GM18909 (cell line): Measurements from ENCODE around the gene ZNF648.
A peak's percentile ranks its signal among the peaks of the same experiment; 100 is the strongest.
"Not testable (repeated sequence)": the region's sequence is repeated elsewhere in the genome, so short reads cannot be mapped to it uniquely, and the experiment has no call there.

Source experiments
- ATAC-seq: cut with Tn5 transposase; IDR thresholded peaks from one replicate; pipeline ENCODE4 v1.9.1; 2021; ENCODE audit warnings: mild to moderate bottlenecking; ENCODE audit not compliant: unreplicated experiment, poor library complexity

The ZNF648 gene

GRCh38 chr1:182061594-182061993 lies at the start of gene ZNF648:
Gene ZNF648 (minus strand): TSS chr1:182061712. CDS start chr1:182058010, 3,702 bp downstream.
- ATAC-seq, result no peak

GRCh38 chr1:182110635-182111034 lies 49.1 kb upstream of the ZNF648 start:
- ATAC-seq, result no peak

- no peak for ATAC-seq
Observed at GRCh38 chr1:182109771-182110170, 48.3 kb upstream of the ZNF648 start.

- no peak for ATAC-seq
Observed at GRCh38 chr1:182107209-182107608, 45.7 kb upstream of the ZNF648 start.

- ATAC-seq, result no peak
Observed at GRCh38 chr1:182102043-182102416, 40.5 kb upstream of the ZNF648 start.

- no peak for ATAC-seq
Observed at GRCh38 chr1:182101415-182102042, 40.0 kb upstream of the ZNF648 start.

GRCh38 chr1:182098301-182098700 lies 36.8 kb upstream of the ZNF648 start:
- ATAC-seq, result no peak

- no peak for ATAC-seq
Observed at GRCh38 chr1:182095946-182096345, 34.4 kb upstream of the ZNF648 start.

GRCh38 chr1:182094514-182095005 lies 33.0 kb upstream of the ZNF648 start:
- ATAC-seq, result not testable (repeated sequence)

- ATAC-seq, result no peak
Observed at GRCh38 chr1:182093781-182094180, 32.3 kb upstream of the ZNF648 start.

GRCh38 chr1:182092336-182092735 lies 30.8 kb upstream of the ZNF648 start:
- no peak for ATAC-seq

- ATAC-seq, result no peak
Observed at GRCh38 chr1:182091083-182091482, 29.6 kb upstream of the ZNF648 start.

GRCh38 chr1:182087719-182088350 lies 26.3 kb upstream of the ZNF648 start:
- no peak for ATAC-seq

GRCh38 chr1:182087304-182087703 lies 25.8 kb upstream of the ZNF648 start:
- ATAC-seq, result no peak

- no peak for ATAC-seq
Observed at GRCh38 chr1:182086620-182087019, 25.1 kb upstream of the ZNF648 start.

- no peak for ATAC-seq
Observed at GRCh38 chr1:182086136-182086535, 24.6 kb upstream of the ZNF648 start.

GRCh38 chr1:182085726-182086125 lies 24.2 kb upstream of the ZNF648 start:
- no peak for ATAC-seq

- ATAC-seq, result peak; percentile 61
Observed at GRCh38 chr1:182084487-182085316, 23.2 kb upstream of the ZNF648 start.

- ATAC-seq, result no peak
Observed at GRCh38 chr1:182083851-182084486, 22.5 kb upstream of the ZNF648 start.

- no peak for ATAC-seq
Observed at GRCh38 chr1:182080955-182081582, 19.6 kb upstream of the ZNF648 start.
